K562 (cell line): ENCODE data around the gene HES4. TPM values are rescaled to one million over a fixed set of nuclear protein-coding genes. Genes with fewer than 3 reads are reported as not detected.

Source experiments
- AFF4 ChIP-seq: sonication (generic); formaldehyde crosslinking; IDR thresholded peaks from 2 replicates; pipeline ENCODE4 v1.8.0; 2023; ENCODE audit warnings: mild to moderate bottlenecking, missing genetic modification reagents
- HDAC1 ChIP-seq, 2 experiments: fragments of 450-650 bp; IDR thresholded peaks; 2 replicates each; pipeline ENCODE4 v1.6.1; 2016 to 2017; ENCODE audit warnings: inconsistent platforms in 1 of 2, mild to moderate bottlenecking in 1 of 2, moderate library complexity in 1 of 2
- RBM14 ChIP-seq: fragments of 200-400 bp; formaldehyde crosslinking; IDR thresholded peaks from 2 replicates; pipeline ENCODE4 v1.6.1; 2018; ENCODE audit warnings: low read depth, mild to moderate bottlenecking, low read length, moderate library complexity, borderline replicate concordance; ENCODE audit not compliant: insufficient read depth
- SMARCB1 ChIP-seq: IDR thresholded peaks from 2 replicates; pipeline ENCODE4 v1.6.1; 2011; ENCODE audit warnings: improper control_type of control experiment, low read depth; ENCODE audit not compliant: insufficient read length
- SMARCC2 ChIP-seq: fragments of 450-650 bp; IDR thresholded peaks from 2 replicates; pipeline ENCODE4 v1.6.1; 2017; ENCODE audit warnings: antibody characterized with exemption, moderate library complexity, mild to moderate bottlenecking, low read depth
- SUPT5H ChIP-seq: fragments of 450-650 bp; IDR thresholded peaks from 2 replicates; pipeline ENCODE4 v1.6.1; 2016
- VEZF1 ChIP-seq: fragments of 200-800 bp; sonication (Bioruptor generic); IDR thresholded peaks from 2 replicates; pipeline ENCODE4 v1.6.1; 2017; ENCODE audit warnings: missing genetic modification characterization, missing compliant biosample characterization
- ZC3H8 ChIP-seq: fragments of 450-650 bp; IDR thresholded peaks from 2 replicates; pipeline ENCODE4 v1.6.1; 2017
- ZNF445 ChIP-seq: fragments of 250-450 bp; sonication (Bioruptor Pico); IDR thresholded peaks from 2 replicates; pipeline ENCODE4 v1.4.0; 2020; ENCODE audit warnings: low read depth, mild to moderate bottlenecking, moderate library complexity
- ZNF764 ChIP-seq: fragments of 250-450 bp; sonication (Bioruptor Pico); IDR thresholded peaks from 2 replicates; pipeline ENCODE4 v1.4.0; 2020; ENCODE audit warnings: low read depth, mild to moderate bottlenecking, moderate library complexity
- polyA plus RNA-seq, 8 experiments: library from polyadenylated mRNA; depleted of rRNA in 4 of 8; stranded (reverse) in 5 of 8; unstranded in 3 of 8; fragments of >200 nt; fragmentation: Nextera tagmentation in 2 of 8; fragmentation: Illumina TruSeq in 1 of 8; extraction: Ambion mirVana in 2 of 8; extraction: Trizol in 1 of 8; gene quantifications; 2 replicates each; pipeline versions ENCODE4 v1.2.1 to v1.2.3, GENCODE V29; 2011 to 2014; ENCODE audit warnings: inconsistent platforms in 1 of 8, missing spikeins in 1 of 8
- total RNA-seq, 7 experiments: library from RNA; depleted of rRNA in 6 of 7; stranded (reverse); fragments of >200 nt in 6 of 7; fragmentation: Illumina TruSeq in 2 of 7; extraction: Trizol in 2 of 7; gene quantifications; 2 replicates each; pipeline versions ENCODE4 v1.2.1 to v1.2.3, GENCODE V29; 2011 to 2021; ENCODE audit warnings: low replicate concordance in 1 of 7
- TF ChIP-seq, protein P1 (sequence below): fragments of 250-450 bp; sonication (Bioruptor Pico); IDR thresholded peaks from 2 replicates; pipeline ENCODE4 v1.5.0; 2020; ENCODE audit warnings: mild to moderate bottlenecking, borderline replicate concordance
- TF ChIP-seq, protein P2 (sequence below): IDR thresholded peaks from 2 replicates; pipeline ENCODE4 v1.6.1; 2014; ENCODE audit warnings: antibody characterized with exemption
- TF ChIP-seq, protein P3 (sequence below), 2 experiments: fragments of 450-650 bp; IDR thresholded peaks; 2 replicates each; pipeline ENCODE4 v1.6.1; 2018; ENCODE audit warnings: mild to moderate bottlenecking in 2 of 2, low read depth in 1 of 2; ENCODE audit not compliant: partially characterized antibody in 2 of 2

The HES4 gene
- total and polyA plus RNA-seq, 9 of the 15 experiments (the other 6 are each of a cell fraction or from before 2014, with no cell fraction given): 0.21 to 43.7 (median 5.3) TPM; not detected in 2

DNA sequence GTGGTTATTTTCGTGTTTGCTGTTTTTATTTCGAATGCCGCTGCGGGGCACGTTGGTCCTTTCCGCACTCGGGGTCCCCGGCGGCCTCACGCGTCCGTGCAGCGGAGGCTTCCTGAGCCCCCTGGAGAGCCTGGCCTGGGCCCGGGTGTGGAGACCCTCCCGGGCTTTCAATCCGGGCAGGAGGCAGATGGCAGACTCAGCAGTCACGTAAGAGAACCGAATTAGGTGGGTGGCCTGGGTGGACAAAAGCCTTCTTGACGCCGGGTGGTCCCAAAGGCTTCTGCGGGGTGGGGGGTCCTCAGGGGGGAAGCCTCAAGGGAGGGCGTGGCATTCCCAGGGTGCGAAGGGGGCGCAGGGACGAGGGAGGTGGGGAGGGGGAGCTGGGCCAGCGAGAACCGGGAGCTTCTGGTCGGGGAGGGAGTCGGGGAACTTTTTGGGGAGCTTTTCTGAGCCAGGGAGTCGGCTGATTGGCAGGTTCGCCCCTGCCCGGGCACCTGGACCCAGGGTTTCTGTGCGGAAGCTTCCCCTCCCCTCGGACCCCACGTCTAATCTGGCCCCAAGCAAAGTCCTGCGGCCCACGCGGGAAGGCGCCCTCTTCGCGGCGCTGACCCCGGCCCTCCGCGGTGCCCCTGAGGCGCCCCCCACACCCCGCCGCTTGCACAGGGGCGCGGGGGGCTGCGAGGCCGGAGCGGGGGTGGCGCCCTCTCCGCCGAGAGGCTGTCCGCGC is 1.3 kb upstream of the HES4 start (continued):
- TF ChIP-seq, protein P1, sequence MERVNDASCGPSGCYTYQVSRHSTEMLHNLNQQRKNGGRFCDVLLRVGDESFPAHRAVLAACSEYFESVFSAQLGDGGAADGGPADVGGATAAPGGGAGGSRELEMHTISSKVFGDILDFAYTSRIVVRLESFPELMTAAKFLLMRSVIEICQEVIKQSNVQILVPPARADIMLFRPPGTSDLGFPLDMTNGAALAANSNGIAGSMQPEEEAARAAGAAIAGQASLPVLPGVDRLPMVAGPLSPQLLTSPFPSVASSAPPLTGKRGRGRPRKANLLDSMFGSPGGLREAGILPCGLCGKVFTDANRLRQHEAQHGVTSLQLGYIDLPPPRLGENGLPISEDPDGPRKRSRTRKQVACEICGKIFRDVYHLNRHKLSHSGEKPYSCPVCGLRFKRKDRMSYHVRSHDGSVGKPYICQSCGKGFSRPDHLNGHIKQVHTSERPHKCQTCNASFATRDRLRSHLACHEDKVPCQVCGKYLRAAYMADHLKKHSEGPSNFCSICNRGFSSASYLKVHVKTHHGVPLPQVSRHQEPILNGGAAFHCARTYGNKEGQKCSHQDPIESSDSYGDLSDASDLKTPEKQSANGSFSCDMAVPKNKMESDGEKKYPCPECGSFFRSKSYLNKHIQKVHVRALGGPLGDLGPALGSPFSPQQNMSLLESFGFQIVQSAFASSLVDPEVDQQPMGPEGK (CRISPR knock-in tag): no peak
- TF ChIP-seq SUPT5H: no peak
- no peak for TF ChIP-seq VEZF1 (CRISPR knock-in tag)
- TF ChIP-seq ZC3H8: no peak
- TF ChIP-seq SMARCB1: no peak
- no peak for TF ChIP-seq ZNF445
- no peak for TF ChIP-seq RBM14
- TF ChIP-seq SMARCC2: no peak
- TF ChIP-seq AFF4 (CRISPR knock-in tag): peak; percentile 95; the same call in 1 of the 2 replicates
- no peak for TF ChIP-seq HDAC1 (IDR thresholded peaks at IDR 0.05)
- TF ChIP-seq, protein P2, sequence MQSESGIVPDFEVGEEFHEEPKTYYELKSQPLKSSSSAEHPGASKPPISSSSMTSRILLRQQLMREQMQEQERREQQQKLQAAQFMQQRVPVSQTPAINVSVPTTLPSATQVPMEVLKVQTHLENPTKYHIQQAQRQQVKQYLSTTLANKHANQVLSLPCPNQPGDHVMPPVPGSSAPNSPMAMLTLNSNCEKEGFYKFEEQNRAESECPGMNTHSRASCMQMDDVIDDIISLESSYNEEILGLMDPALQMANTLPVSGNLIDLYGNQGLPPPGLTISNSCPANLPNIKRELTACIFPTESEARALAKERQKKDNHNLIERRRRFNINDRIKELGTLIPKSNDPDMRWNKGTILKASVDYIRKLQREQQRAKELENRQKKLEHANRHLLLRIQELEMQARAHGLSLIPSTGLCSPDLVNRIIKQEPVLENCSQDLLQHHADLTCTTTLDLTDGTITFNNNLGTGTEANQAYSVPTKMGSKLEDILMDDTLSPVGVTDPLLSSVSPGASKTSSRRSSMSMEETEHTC: no peak
- TF ChIP-seq, protein P3, sequence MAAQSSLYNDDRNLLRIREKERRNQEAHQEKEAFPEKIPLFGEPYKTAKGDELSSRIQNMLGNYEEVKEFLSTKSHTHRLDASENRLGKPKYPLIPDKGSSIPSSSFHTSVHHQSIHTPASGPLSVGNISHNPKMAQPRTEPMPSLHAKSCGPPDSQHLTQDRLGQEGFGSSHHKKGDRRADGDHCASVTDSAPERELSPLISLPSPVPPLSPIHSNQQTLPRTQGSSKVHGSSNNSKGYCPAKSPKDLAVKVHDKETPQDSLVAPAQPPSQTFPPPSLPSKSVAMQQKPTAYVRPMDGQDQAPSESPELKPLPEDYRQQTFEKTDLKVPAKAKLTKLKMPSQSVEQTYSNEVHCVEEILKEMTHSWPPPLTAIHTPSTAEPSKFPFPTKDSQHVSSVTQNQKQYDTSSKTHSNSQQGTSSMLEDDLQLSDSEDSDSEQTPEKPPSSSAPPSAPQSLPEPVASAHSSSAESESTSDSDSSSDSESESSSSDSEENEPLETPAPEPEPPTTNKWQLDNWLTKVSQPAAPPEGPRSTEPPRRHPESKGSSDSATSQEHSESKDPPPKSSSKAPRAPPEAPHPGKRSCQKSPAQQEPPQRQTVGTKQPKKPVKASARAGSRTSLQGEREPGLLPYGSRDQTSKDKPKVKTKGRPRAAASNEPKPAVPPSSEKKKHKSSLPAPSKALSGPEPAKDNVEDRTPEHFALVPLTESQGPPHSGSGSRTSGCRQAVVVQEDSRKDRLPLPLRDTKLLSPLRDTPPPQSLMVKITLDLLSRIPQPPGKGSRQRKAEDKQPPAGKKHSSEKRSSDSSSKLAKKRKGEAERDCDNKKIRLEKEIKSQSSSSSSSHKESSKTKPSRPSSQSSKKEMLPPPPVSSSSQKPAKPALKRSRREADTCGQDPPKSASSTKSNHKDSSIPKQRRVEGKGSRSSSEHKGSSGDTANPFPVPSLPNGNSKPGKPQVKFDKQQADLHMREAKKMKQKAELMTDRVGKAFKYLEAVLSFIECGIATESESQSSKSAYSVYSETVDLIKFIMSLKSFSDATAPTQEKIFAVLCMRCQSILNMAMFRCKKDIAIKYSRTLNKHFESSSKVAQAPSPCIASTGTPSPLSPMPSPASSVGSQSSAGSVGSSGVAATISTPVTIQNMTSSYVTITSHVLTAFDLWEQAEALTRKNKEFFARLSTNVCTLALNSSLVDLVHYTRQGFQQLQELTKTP (IDR thresholded peaks at IDR 0.05; ENCODE audit: low read depth in 1 of 2, partially characterized antibody in 2 of 2): no peak
- TF ChIP-seq ZNF764 (CRISPR knock-in tag): no peak
